Coronary artery (tissue), 2 donors: ENCODE data around the gene RAB26.

ENCODE experiments used
- DNase-seq: peaks from one replicate; pipeline ENCODE4 v3.0.0-alpha.2; 2017; ENCODE audit warnings: low spot score
- H3K27ac ChIP-seq, 2 donors: fragments of 200-600 bp; sonication (generic); one replicate each; pipeline ENCODE4 v1.5.1; 2016 to 2019
- H3K4me3 ChIP-seq: fragments of 200-600 bp; sonication (generic); 2 replicates; pipeline ENCODE4 v1.5.1; 2016; ENCODE audit warnings: mild to moderate bottlenecking, moderate library complexity
- TF ChIP-seq, protein P1 (sequence below): fragments of 200-600 bp; sonication (generic); IDR thresholded peaks from one replicate; pipeline ENCODE4 v1.5.1; 2019; ENCODE audit warnings: antibody characterized with exemption

Gene RAB26

GRCh38 chr16:2170587-2171435, 22.4 kb downstream of the RAB26 start:
- TF ChIP-seq, protein P1, sequence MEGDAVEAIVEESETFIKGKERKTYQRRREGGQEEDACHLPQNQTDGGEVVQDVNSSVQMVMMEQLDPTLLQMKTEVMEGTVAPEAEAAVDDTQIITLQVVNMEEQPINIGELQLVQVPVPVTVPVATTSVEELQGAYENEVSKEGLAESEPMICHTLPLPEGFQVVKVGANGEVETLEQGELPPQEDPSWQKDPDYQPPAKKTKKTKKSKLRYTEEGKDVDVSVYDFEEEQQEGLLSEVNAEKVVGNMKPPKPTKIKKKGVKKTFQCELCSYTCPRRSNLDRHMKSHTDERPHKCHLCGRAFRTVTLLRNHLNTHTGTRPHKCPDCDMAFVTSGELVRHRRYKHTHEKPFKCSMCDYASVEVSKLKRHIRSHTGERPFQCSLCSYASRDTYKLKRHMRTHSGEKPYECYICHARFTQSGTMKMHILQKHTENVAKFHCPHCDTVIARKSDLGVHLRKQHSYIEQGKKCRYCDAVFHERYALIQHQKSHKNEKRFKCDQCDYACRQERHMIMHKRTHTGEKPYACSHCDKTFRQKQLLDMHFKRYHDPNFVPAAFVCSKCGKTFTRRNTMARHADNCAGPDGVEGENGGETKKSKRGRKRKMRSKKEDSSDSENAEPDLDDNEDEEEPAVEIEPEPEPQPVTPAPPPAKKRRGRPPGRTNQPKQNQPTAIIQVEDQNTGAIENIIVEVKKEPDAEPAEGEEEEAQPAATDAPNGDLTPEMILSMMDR = no peak
- no peak for DNase-seq
- peak overlapping the region; percentile 54 for H3K4me3 ChIP-seq
- H3K27ac ChIP-seq = peak overlapping the region in 1 of 2 donors; percentile 56

GRCh38 chr16:2171601-2172178, 23.3 kb downstream of the RAB26 start:
- no peak for DNase-seq
- TF ChIP-seq, protein P1 = no peak
- H3K4me3 ChIP-seq = no peak overlapping the region
- H3K27ac ChIP-seq = no peak overlapping the region

- no peak overlapping the region for H3K4me3 ChIP-seq
- H3K27ac ChIP-seq = no peak overlapping the region
- TF ChIP-seq, protein P1 = no peak
- DNase-seq = no peak
Measured at GRCh38 chr16:2172688-2173335, 24.4 kb downstream of the RAB26 start.

- Histone ChIP-seq H3K27ac (no peak overlapping the region), H3K4me3 (no peak overlapping the region)
- DNase-seq = no peak
- TF ChIP-seq, protein P1 = no peak
Measured at GRCh38 chr16:2173366-2173765, 24.9 kb downstream of the RAB26 start.

- no peak for DNase-seq
- H3K4me3 ChIP-seq = no peak overlapping the region
- H3K27ac ChIP-seq = no peak overlapping the region
- TF ChIP-seq, protein P1 = no peak
Measured at GRCh38 chr16:2173916-2174315, 25.5 kb downstream of the RAB26 start.

- Histone ChIP-seq H3K27ac (no peak overlapping the region), H3K4me3 (no peak overlapping the region)
- TF ChIP-seq, protein P1 = no peak
- no peak for DNase-seq
Measured at GRCh38 chr16:2174396-2175131, 26.1 kb downstream of the RAB26 start.
